Lung (tissue), 12 donors: ENCODE data around the gene VPS13D. TPM values are rescaled to one million over a fixed set of nuclear protein-coding genes. Genes with fewer than 3 reads are reported as not detected.

Source experiments
- ATAC-seq: fragments of 200-7000 bp; cut with Tn5 transposase; one replicate; pipeline ENCODE4 v1.9.1; 2020; ENCODE audit warnings: moderate number of reproducible peaks; ENCODE audit not compliant: insufficient read depth, low FRiP score
- DNase-seq, 3 donors: peaks; one replicate each; pipeline ENCODE4 v3.0.0-alpha.2; 2013 to 2017
- H3K27ac ChIP-seq, 2 donors: one replicate each; pipeline ENCODE4 v1.5.1; 2013; ENCODE audit warnings: mild to moderate bottlenecking in 2 of 2, moderate library complexity in 2 of 2, control low read depth in 1 of 2, inconsistent platforms in 1 of 2, low read depth in 1 of 2, low read length in 1 of 2
- H3K27me3 ChIP-seq, 3 donors: one replicate each; pipeline ENCODE4 v1.5.1; 2013; ENCODE audit warnings: low read length in 2 of 3; ENCODE audit not compliant: control insufficient read depth in 3 of 3, insufficient read depth in 3 of 3
- H3K36me3 ChIP-seq, 4 donors: one replicate each; pipeline ENCODE4 v1.5.1; 2013; ENCODE audit warnings: low read length in 4 of 4, mild to moderate bottlenecking in 1 of 4, moderate library complexity in 1 of 4; ENCODE audit not compliant: control insufficient read depth in 4 of 4, insufficient read depth in 4 of 4
- H3K4me1 ChIP-seq, 5 donors: one replicate each; pipeline ENCODE4 v1.5.1; 2013; ENCODE audit warnings: low read length in 5 of 5, mild to moderate bottlenecking in 2 of 5, moderate library complexity in 1 of 5; ENCODE audit not compliant: control insufficient read depth in 5 of 5, insufficient read depth in 5 of 5
- H3K4me3 ChIP-seq: one replicate; pipeline ENCODE4 v1.5.1; 2013; ENCODE audit warnings: mild to moderate bottlenecking, control low read depth, moderate library complexity
- H3K9ac ChIP-seq, 2 donors: one replicate each; pipeline ENCODE4 v1.5.1; 2013; ENCODE audit warnings: low read length in 2 of 2, control low read depth in 1 of 2; ENCODE audit not compliant: insufficient read depth in 1 of 2
- H3K9me3 ChIP-seq, 4 donors: one replicate each; pipeline ENCODE4 v1.5.1; 2013; ENCODE audit warnings: low read length in 3 of 4, mild to moderate bottlenecking in 1 of 4, moderate library complexity in 1 of 4; ENCODE audit not compliant: control insufficient read depth in 4 of 4, insufficient read depth in 3 of 4
- WGBS, 2 donors: extraction: QIAGEN DNeasy Blood & Tissue Kit; methylation state at CpG; one replicate each; pipeline ENCODE4 v1.1.7; 2013; 5-methylcytosine and 5-hydroxymethylcytosine counted together
- polyA plus RNA-seq, 2 donors: library from polyadenylated mRNA; stranded (reverse); fragments of 200-250 nt; gene quantifications; one replicate each; pipeline ENCODE4 v1.2.1, GENCODE V29; 2013
- total RNA-seq, 2 donors: library from RNA; depleted of rRNA in 1 of 2; stranded (reverse); fragments of >200 nt in 1 of 2; gene quantifications; one replicate each; pipeline ENCODE4 v1.2.1, GENCODE V29; 2014 to 2021
- TF ChIP-seq, protein P1 (sequence below): IDR thresholded peaks from 2 replicates; pipeline ENCODE4 v1.5.1; 2012; ENCODE audit warnings: mild to moderate bottlenecking; ENCODE audit errors: control extremely low read depth, extremely low read depth
- donor health status: control.
- donor health status: control.
- donor health status: Bipolar disorder and iron deficiency.
- donor health status: healthy.
- donor health status: DM: yes; HTN: yes; CAD: no.

Gene VPS13D
- total and polyA plus RNA-seq, 4 donors, result 18.4 to 76.0 (median 37.5) TPM

DNA sequence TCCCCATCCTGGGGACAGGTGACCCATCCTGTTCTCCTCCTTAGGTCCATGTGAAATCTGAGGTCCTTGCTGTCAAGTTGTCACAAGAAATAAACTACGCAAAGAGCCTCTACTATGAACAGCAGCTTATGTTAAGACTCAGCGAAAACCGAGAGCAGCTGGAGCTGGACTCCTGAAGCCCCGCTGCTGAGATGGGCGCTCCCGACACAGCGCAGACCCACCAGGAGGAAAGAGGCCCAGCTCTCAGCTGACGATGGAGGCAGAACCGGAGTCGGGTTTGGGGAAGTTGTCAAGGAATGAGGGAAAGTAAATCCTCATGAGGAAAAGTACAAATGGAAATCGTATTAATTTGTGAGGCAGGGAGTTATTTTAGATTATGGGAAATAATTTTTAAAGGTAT lies 279.0 kb downstream of the VPS13D start:
- Histone ChIP-seq H3K4me1 (peaks cover 5 to 16% (median 14%) of the 10 kb centered on the region in 5 donors), H3K27ac (no peak overlapping the region), H3K4me3 (no peak overlapping the region), H3K27me3 (no peaks in the 10 kb centered on the region), H3K9me3 (peaks cover 0 to 1% (median 0%) of the 10 kb centered on the region in 4 donors), H3K9ac (no peak overlapping the region), H3K36me3 (peaks cover 0 to 14% (median 4%) of the 10 kb centered on the region in 4 donors)
- 95 to 97% methylated on average over 11 of the region's 11 CpGs for WGBS, 2 donors
- no peak for ATAC-seq
- no peak for DNase-seq
- TF ChIP-seq, protein P1, sequence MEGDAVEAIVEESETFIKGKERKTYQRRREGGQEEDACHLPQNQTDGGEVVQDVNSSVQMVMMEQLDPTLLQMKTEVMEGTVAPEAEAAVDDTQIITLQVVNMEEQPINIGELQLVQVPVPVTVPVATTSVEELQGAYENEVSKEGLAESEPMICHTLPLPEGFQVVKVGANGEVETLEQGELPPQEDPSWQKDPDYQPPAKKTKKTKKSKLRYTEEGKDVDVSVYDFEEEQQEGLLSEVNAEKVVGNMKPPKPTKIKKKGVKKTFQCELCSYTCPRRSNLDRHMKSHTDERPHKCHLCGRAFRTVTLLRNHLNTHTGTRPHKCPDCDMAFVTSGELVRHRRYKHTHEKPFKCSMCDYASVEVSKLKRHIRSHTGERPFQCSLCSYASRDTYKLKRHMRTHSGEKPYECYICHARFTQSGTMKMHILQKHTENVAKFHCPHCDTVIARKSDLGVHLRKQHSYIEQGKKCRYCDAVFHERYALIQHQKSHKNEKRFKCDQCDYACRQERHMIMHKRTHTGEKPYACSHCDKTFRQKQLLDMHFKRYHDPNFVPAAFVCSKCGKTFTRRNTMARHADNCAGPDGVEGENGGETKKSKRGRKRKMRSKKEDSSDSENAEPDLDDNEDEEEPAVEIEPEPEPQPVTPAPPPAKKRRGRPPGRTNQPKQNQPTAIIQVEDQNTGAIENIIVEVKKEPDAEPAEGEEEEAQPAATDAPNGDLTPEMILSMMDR, result no peak

DNA sequence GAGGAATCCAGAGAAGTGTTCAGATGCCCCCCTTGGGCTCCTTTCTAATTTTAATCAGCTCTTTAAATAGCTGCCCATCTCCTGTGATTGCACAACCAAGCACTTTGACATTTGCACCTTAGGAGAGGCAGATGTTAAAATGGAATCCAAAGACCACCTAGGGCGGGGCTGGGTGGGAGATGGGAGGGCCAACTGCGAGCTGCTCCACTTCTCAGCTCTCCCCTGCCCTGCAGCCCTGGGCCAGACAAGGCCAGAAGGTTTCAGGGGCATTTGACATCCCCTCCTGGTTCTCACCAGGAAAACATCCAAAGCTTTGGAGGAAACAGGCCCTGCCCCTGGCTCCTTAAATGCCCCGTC lies 281.3 kb downstream of the VPS13D start:
- Histone ChIP-seq H3K4me1 (peaks cover 0 to 16% (median 0%) of the 10 kb centered on the region in 5 donors), H3K27me3 (no peaks in the 10 kb centered on the region), H3K27ac (peak overlapping the region in 1 of 2 donors; percentile 71), H3K36me3 (peaks cover 0 to 12% (median 4%) of the 10 kb centered on the region in 4 donors), H3K4me3 (no peak overlapping the region), H3K9me3 (peaks cover 0 to 1% (median 0%) of the 10 kb centered on the region in 4 donors), H3K9ac (no peak overlapping the region)
- DNase-seq (no peak), ATAC-seq (no peak)
- 76 to 81% methylated on average over 3 of the region's 3 CpGs for WGBS, 2 donors
- TF ChIP-seq, protein P1, result no peak

DNA sequence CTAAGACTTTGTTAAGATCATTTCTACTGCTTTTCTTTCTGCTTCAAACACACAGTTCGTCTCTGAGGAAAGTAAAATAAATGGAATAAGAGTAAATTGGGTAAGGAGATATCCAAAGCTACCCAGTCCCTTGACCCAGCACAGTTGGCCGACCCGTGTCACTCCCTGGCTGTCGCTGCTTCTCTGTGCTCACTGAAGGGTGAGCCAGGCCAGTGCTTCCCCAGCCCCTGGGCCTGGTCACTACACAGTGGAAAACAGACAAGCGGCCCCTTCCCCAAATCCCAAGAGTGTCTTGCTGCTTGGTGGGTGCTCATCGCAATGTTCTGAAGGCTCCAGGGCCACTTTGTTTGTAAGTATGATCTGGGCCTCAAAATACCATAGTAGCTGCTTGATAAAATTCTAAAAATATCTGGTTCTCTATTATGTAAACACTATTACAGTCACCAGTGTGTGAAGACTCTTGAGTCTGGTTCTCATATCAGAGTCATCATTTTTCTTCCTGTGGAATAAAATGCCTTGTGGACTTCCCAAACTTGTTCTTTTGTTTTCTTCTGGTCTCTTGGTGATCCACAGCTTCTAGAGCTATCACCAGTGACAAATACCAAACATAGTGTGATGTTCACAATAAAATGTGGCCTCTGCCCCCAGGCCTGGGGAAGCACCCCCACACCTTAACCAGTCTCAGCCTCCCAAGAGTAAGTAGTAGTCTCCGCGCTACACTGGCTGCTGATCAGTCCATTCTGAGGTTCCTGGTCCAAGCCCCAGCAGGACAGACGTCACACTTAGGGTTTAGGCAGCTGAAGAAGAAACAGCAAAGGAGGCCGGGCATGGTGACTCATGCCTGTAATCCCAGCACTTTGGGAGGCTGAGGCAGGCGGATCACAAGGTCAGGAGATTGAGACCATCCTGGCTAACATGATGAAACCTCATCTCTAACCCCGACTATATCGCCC lies 282.0 kb downstream of the VPS13D start:
- no peak for DNase-seq
- whole genome bisulfite sequencing, 2 donors, result 85 to 94% methylated on average over 13 of the region's 13 CpGs
- Histone ChIP-seq H3K4me3 (no peak overlapping the region), H3K9me3 (peaks cover 0 to 1% (median 0%) of the 10 kb centered on the region in 4 donors), H3K4me1 (peaks cover 0 to 16% (median 0%) of the 10 kb centered on the region in 5 donors), H3K9ac (no peak overlapping the region), H3K27ac (peak overlapping the region in 1 of 2 donors; percentile 42), H3K27me3 (no peaks in the 10 kb centered on the region), H3K36me3 (peaks cover 0 to 10% (median 3%) of the 10 kb centered on the region in 4 donors)
- TF ChIP-seq, protein P1, result no peak
- ATAC-seq, result no peak
